ENCODE data around the gene RCHY1.
"Not testable (repeated sequence)": the region's sequence is repeated elsewhere in the genome, so short reads cannot be mapped to it uniquely, and the experiment has no call there.

GRCh38 chr4:75537308-75537707, 23.1 kb upstream of the RCHY1 start:
- not testable (repeated sequence) for TF ChIP-seq CREB1 (CRISPR knock-in tag; IDR thresholded peaks at IDR 0.05; ENCODE audit: low read depth); POLR2AphosphoS5 (IDR thresholded peaks at IDR 0.05; ENCODE audit: low read depth); CTCF (conservative IDR thresholded peaks at IDR 0.05; ENCODE audit: low read depth in 2 of 2); EZH2 (IDR thresholded peaks at IDR 0.05; ENCODE audit: low read depth, unreplicated experiment); REST (IDR thresholded peaks at IDR 0.05; ENCODE audit: unreplicated experiment); JUNB (IDR thresholded peaks at IDR 0.05; ENCODE audit: unreplicated experiment)
